D721Med (cell line): ENCODE results near the gene TTLL9.

ENCODE experiments used
- DNase-seq: peaks from one replicate; pipeline ENCODE4 v3.0.0; 2011; ENCODE audit warnings: low spot score; ENCODE audit not compliant: insufficient read length
- FAIRE-seq: peaks from 2 replicates; lab custom pipeline; 2011; peaks lifted over from hg19 to GRCh38; lab: Jason Lieb, UNC
- CTCF ChIP-seq: IDR thresholded peaks from 2 replicates; pipeline ENCODE4 v1.5.1; 2012; ENCODE audit warnings: mild to moderate bottlenecking, control low read depth; ENCODE audit not compliant: insufficient read depth; ENCODE audit errors: missing control alignments

The TTLL9 gene

GRCh38 chr20:31930779-31931178, 60.3 kb downstream of the TTLL9 start:
- TF ChIP-seq CTCF, result no peak
- DNase-seq (no peak), FAIRE-seq (no peak)

DNA sequence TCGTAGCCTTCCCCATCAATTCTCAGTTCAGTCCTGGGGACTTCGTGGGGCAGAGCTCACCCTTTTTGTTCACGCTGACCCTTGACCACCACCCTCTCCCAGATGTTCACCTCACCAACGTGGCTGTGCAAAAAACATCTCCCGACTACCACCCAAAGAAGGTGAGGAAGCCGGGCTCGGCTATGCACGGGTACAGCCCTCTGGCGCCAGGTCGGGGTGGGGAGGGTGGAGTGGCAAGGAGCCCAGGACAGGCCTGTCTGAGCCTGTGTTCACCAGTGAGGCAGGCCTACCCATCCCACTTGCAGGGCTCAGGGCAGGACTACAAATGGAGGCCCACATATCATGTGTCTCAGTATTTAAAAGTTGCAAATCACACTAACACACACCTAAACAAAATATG, 63.3 kb downstream of the TTLL9 start:
- FAIRE-seq, result no peak
- DNase-seq, result no peak
- no peak for TF ChIP-seq CTCF

GRCh38 chr20:31934491-31934890, 64.1 kb downstream of the TTLL9 start:
- no peak for FAIRE-seq
- no peak for TF ChIP-seq CTCF
- DNase-seq, result no peak

- peak; percentile 11 for TF ChIP-seq CTCF
- DNase-seq, result no peak
- FAIRE-seq, result no peak
Measured at GRCh38 chr20:31934968-31935764, 64.7 kb downstream of the TTLL9 start.

DNA sequence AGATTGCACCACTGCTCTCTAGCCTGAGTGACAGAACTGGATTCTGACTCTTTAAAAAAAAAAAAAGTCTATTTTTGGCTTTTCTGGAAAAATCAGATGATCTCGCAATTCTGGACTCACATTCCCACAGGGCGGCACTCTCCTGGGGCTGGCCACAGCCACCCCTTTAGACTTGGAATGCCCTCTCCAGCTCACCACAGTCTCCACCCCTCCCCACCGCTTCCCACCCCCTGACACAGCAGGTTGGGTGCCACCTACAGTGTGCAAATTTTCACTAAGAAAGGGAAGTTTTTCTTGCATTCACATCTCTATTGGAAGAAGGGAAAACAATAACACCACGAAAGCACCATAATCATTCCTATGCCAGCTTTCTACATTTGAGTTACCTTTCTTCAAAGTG, 66.0 kb downstream of the TTLL9 start:
- DNase-seq, result no peak
- TF ChIP-seq CTCF, result no peak
- no peak for FAIRE-seq

- no peak for TF ChIP-seq CTCF
- FAIRE-seq (no peak), DNase-seq (no peak)
Measured at GRCh38 chr20:31937820-31938219, 67.4 kb downstream of the TTLL9 start.

GRCh38 chr20:31939661-31940060, 69.2 kb downstream of the TTLL9 start:
- TF ChIP-seq CTCF, result no peak
- DNase-seq (no peak), FAIRE-seq (no peak)
